Measurements from ENCODE around the gene TAF1D. TPM values are rescaled to one million over a fixed set of nuclear protein-coding genes. Genes with fewer than 3 reads are reported as not detected.

Gene TAF1D, protein sequence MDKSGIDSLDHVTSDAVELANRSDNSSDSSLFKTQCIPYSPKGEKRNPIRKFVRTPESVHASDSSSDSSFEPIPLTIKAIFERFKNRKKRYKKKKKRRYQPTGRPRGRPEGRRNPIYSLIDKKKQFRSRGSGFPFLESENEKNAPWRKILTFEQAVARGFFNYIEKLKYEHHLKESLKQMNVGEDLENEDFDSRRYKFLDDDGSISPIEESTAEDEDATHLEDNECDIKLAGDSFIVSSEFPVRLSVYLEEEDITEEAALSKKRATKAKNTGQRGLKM
- 191 and 204 TPM in 2 replicates for polyA plus RNA-seq
- 154 and 192 TPM in 2 replicates for polyA minus RNA-seq

GRCh38 chr11:93741094-93741881 lies at the start of gene TAF1D, which contains the start of gene C11orf54:
TSS of gene TAF1D (minus strand) at chr11:93741495. CDS start at chr11:93739304, 2,191 bp downstream.
TSS of gene C11orf54 (plus strand) at chr11:93741672. CDS start at chr11:93747394, 5,722 bp downstream.
- no peaks in the 10 kb centered on the region for H4K20me1 ChIP-seq (ENCODE audit: insufficient read depth)
- no peaks in the 10 kb centered on the region for H3K27me3 ChIP-seq (ENCODE audit: insufficient read depth, low read depth, low read length)
- peak within 1 kb of the TSS; percentile 81 for H2AFZ ChIP-seq (ENCODE audit: low read depth, low read length)
- peak within 1 kb of the TSS; percentile 91 for H3K27ac ChIP-seq (ENCODE audit: low read length)
- H3K9ac ChIP-seq (ENCODE audit: low read length): peak within 1 kb of the TSS; percentile 92
- H3K9me3 ChIP-seq (ENCODE audit: low read length): no peaks in the 10 kb centered on the region
- H3K36me3 ChIP-seq (ENCODE audit: insufficient read depth, low read length): peaks cover 7% of the 10 kb centered on the region
- peak within 1 kb of the TSS; percentile 64 for H3K4me2 ChIP-seq (ENCODE audit: low read length)
- TF ChIP-seq REST (IDR thresholded peaks at IDR 0.05; ENCODE audit: borderline replicate concordance): peak; percentile 70
- no peak for TF ChIP-seq TAF1 (IDR thresholded peaks at IDR 0.05; ENCODE audit: low read depth)
- TF ChIP-seq EZH2 (IDR thresholded peaks at IDR 0.05; ENCODE audit: borderline replicate concordance, insufficient read depth, low read length, poor library complexity, severe bottlenecking): no peak
- no peak for TF ChIP-seq EP300 (conservative IDR thresholded peaks at IDR 0.05; ENCODE audit: poor library complexity, severe bottlenecking)
- TF ChIP-seq, protein P1, sequence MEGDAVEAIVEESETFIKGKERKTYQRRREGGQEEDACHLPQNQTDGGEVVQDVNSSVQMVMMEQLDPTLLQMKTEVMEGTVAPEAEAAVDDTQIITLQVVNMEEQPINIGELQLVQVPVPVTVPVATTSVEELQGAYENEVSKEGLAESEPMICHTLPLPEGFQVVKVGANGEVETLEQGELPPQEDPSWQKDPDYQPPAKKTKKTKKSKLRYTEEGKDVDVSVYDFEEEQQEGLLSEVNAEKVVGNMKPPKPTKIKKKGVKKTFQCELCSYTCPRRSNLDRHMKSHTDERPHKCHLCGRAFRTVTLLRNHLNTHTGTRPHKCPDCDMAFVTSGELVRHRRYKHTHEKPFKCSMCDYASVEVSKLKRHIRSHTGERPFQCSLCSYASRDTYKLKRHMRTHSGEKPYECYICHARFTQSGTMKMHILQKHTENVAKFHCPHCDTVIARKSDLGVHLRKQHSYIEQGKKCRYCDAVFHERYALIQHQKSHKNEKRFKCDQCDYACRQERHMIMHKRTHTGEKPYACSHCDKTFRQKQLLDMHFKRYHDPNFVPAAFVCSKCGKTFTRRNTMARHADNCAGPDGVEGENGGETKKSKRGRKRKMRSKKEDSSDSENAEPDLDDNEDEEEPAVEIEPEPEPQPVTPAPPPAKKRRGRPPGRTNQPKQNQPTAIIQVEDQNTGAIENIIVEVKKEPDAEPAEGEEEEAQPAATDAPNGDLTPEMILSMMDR (IDR thresholded peaks at IDR 0.05; ENCODE audit: poor library complexity, severe bottlenecking): no peak
- peak; percentile 93 for TF ChIP-seq MXI1 (conservative IDR thresholded peaks at IDR 0.05; ENCODE audit: poor library complexity, severe bottlenecking)
- TF ChIP-seq SMC3 (conservative IDR thresholded peaks at IDR 0.05; ENCODE audit: poor library complexity): peak; percentile 10
- peak; percentile 89 for TF ChIP-seq POLR2AphosphoS5 (IDR thresholded peaks at IDR 0.05)
- TF ChIP-seq RAD21 (conservative IDR thresholded peaks at IDR 0.05): no peak
- H3K79me2 ChIP-seq (replicated peaks; ENCODE audit: insufficient read depth, low read length): peaks cover 46% of the 10 kb centered on the region
- H3K4me3 ChIP-seq (ENCODE audit: low read length): peak within 1 kb of the TSS; percentile 87
- H3F3A ChIP-seq (ENCODE audit: insufficient read depth, low read length, poor library complexity, severe bottlenecking): no peaks in the 10 kb centered on the region
- no peaks in the 10 kb centered on the region for H3K9me2 ChIP-seq (ENCODE audit: insufficient read depth, low read length)

DNA sequence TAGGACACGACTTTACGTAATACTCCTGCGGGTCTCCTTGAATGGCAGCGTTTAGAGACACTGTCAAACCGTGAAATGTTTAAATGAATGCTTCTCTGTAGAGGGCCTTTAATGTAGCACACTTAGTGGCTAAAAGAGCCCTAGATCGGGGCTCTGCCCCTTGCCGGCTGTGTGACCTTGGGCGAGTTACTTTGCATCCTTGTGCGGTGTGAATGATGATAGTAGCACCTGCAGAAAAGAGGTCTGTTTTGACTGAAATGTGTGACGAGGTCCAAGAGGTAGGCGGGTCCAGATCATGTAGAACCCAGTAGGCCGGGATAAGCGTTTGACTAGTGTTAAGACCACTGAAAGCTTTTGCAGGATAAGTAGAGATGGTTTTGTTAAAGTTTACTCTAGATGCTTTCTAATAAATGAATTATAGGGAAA lies 43.7 kb upstream of the TAF1D start:
- Histone ChIP-seq H3K4me3 (ENCODE audit: low read length) (peak overlapping the region; percentile 74), H3K27ac (ENCODE audit: low read length) (peak overlapping the region; percentile 97), H3K27me3 (ENCODE audit: insufficient read depth, low read depth, low read length) (no peaks in the 10 kb centered on the region), H3K4me2 (ENCODE audit: low read length) (peak overlapping the region; percentile 98), H3K9me3 (ENCODE audit: low read length) (no peaks in the 10 kb centered on the region), H3F3A (ENCODE audit: insufficient read depth, low read length, poor library complexity, severe bottlenecking) (peaks cover 4% of the 10 kb centered on the region), H3K36me3 (ENCODE audit: insufficient read depth, low read length) (no peaks in the 10 kb centered on the region), H4K20me1 (ENCODE audit: insufficient read depth) (peaks cover 21% of the 10 kb centered on the region), H2AFZ (ENCODE audit: low read depth, low read length) (peak overlapping the region; percentile 97), H3K79me2 (replicated peaks; ENCODE audit: insufficient read depth, low read length) (peaks cover 60% of the 10 kb centered on the region), H3K9me2 (ENCODE audit: insufficient read depth, low read length) (no peaks in the 10 kb centered on the region), H3K9ac (ENCODE audit: low read length) (peak overlapping the region; percentile 99)
- TF ChIP-seq, protein P1 (IDR thresholded peaks at IDR 0.05; ENCODE audit: poor library complexity, severe bottlenecking): no peak
- no peak for TF ChIP-seq SMC3 (conservative IDR thresholded peaks at IDR 0.05; ENCODE audit: poor library complexity)
- no peak for TF ChIP-seq EZH2 (IDR thresholded peaks at IDR 0.05; ENCODE audit: borderline replicate concordance, insufficient read depth, low read length, poor library complexity, severe bottlenecking)
